Pancreas (tissue), 10 donors: ENCODE measurements around the gene PLA2G4F. TPM values are rescaled to one million over a fixed set of nuclear protein-coding genes. Genes with fewer than 3 reads are reported as not detected.

Experiments
- ATAC-seq, 4 donors: fragments of 200-7000 bp; cut with Tn5 transposase; one replicate each; pipeline versions ENCODE4 v1.8.0 to v1.9.1; 2020; ENCODE audit warnings: mild to moderate bottlenecking in 4 of 4, moderate library complexity in 4 of 4
- DNase-seq, 6 donors: peaks; one replicate each; pipeline ENCODE4 v3.0.0-alpha.2; 2020
- FAIRE-seq: peaks from 2 replicates; lab custom pipeline; 2012; peaks lifted over from hg19 to GRCh38; lab: Jason Lieb, UNC
- H3K27ac ChIP-seq, 4 donors: fragments of 200-600 bp; sonication (generic); 1 replicate in 3 of 4; 2 replicates in 1 of 4; pipeline versions ENCODE4 v1.5.0 to v1.8.0; 2020
- H3K27me3 ChIP-seq, 4 donors: fragments of 200-600 bp; one replicate each; pipeline ENCODE4 v1.8.0; 2021
- H3K36me3 ChIP-seq, 3 donors: fragments of 200-600 bp; sonication (generic) in 1 of 3; one replicate each; pipeline versions ENCODE4 v1.5.0 to v1.8.0; 2020 to 2021
- H3K4me1 ChIP-seq, 3 donors: fragments of 200-600 bp; one replicate each; pipeline ENCODE4 v1.8.0; 2021
- H3K4me3 ChIP-seq, 4 donors: fragments of 200-600 bp; sonication (generic) in 2 of 4; one replicate each; pipeline versions ENCODE4 v1.5.0 to v1.8.0; 2020 to 2021
- H3K9me3 ChIP-seq, 4 donors: fragments of 200-600 bp; one replicate each; pipeline ENCODE4 v1.8.0; 2021
- CTCF ChIP-seq, 4 donors: fragments of 200-600 bp; sonication (generic) in 3 of 4; IDR thresholded peaks; one replicate each; pipeline versions ENCODE4 v1.5.0 to v1.8.0; 2021; ENCODE audit warnings: antibody characterized with exemption in 4 of 4
- WGBS, 2 donors: extraction: QIAGEN DNeasy Blood & Tissue Kit; methylation state at CpG; one replicate each; pipeline ENCODE4 v1.1.7; 2013; 5-methylcytosine and 5-hydroxymethylcytosine counted together
- intact Hi-C, 3 donors: fragments of 100-400 bp; cut with DNase I; formaldehyde crosslinking; loops; one replicate each; pipeline versions ENCODE4 v1.11.1 to v1.14.2; 2022
- polyA plus RNA-seq, 2 donors: library from polyadenylated mRNA; stranded (reverse); fragments of 200-250 nt; gene quantifications; one replicate each; pipeline ENCODE4 v1.2.3, GENCODE V29; 2013
- total RNA-seq, 6 donors: library from RNA; stranded (reverse); fragmentation: NEBNext Ultra II Directional in 4 of 6; extraction: Animal tissue kit (Norgen Biotek cat#: 25700) in 4 of 6; gene quantifications; one replicate each; pipeline versions ENCODE4 v1.2.1 to v1.2.4, GENCODE V29; 2021 to 2023
- donor health status: healthy with polysubstance abuse.
- donor health status: DM: no; HTN: no; CAD: no; lungs with moderate emphysema.
- donor health status: DM: no; HTN: no; CAD: no.
- donor health status: control.
- donor health status: control.
- donor health status: Bipolar disorder and iron deficiency.
- donor health status: DM: yes; HTN: yes; CAD: no.
- donor health status: DM: no; HTN: no; CAD: no.
- donor health status: DM: no; HTN: no; CAD: no.
- donor health status: DM: yes; HTN: yes; CAD: no.

The PLA2G4F gene
- total and polyA plus RNA-seq, 8 donors, result 0.08 to 1.1 (median 0.29) TPM

GRCh38 chr15:42151736-42152135 is 4.7 kb downstream of the PLA2G4F start:
- Histone ChIP-seq H3K27me3 (no peaks in the 10 kb centered on the region), H3K4me1 (peaks cover 3 to 10% (median 10%) of the 10 kb centered on the region in 3 donors), H3K27ac (no peak overlapping the region), H3K9me3 (no peaks in the 10 kb centered on the region), H3K4me3 (no peak overlapping the region), H3K36me3 (no peaks in the 10 kb centered on the region)
- no peak for TF ChIP-seq CTCF (IDR thresholded peaks at IDR 0.05)
- WGBS, 2 donors, result 56 to 59% methylated on average over 4 of the region's 4 CpGs
- intact Hi-C loops, result no loop called here
- FAIRE-seq (no peak), ATAC-seq (no peak), DNase-seq (no peak)

- Histone ChIP-seq H3K27me3 (no peaks in the 10 kb centered on the region), H3K9me3 (no peaks in the 10 kb centered on the region), H3K27ac (no peak overlapping the region), H3K4me1 (peaks cover 1 to 6% (median 4%) of the 10 kb centered on the region in 3 donors), H3K36me3 (no peaks in the 10 kb centered on the region), H3K4me3 (no peak overlapping the region)
- TF ChIP-seq CTCF (IDR thresholded peaks at IDR 0.05), result no peak
- ATAC-seq (no peak), FAIRE-seq (no peak), DNase-seq (no peak)
- 79 to 84% methylated on average over 10 of the region's 10 CpGs for WGBS, 2 donors
- intact Hi-C loops, result no loop called here
Measured at GRCh38 chr15:42151141-42151561, 5.3 kb downstream of the PLA2G4F start.

GRCh38 chr15:42150219-42150970 is 6.0 kb downstream of the PLA2G4F start:
- Histone ChIP-seq H3K36me3 (no peaks in the 10 kb centered on the region), H3K4me3 (no peak overlapping the region), H3K27ac (no peak overlapping the region), H3K4me1 (no peaks in the 10 kb centered on the region), H3K9me3 (no peaks in the 10 kb centered on the region), H3K27me3 (no peaks in the 10 kb centered on the region)
- 84 to 90% methylated on average over 17 of the region's 17 CpGs for WGBS, 2 donors
- TF ChIP-seq CTCF (IDR thresholded peaks at IDR 0.05), result no peak
- intact Hi-C loops, result no loop called here
- FAIRE-seq (no peak), ATAC-seq (no peak), DNase-seq (no peak)

GRCh38 chr15:42149493-42150218 is 6.8 kb downstream of the PLA2G4F start:
- no peak for FAIRE-seq
- Histone ChIP-seq H3K4me1 (no peaks in the 10 kb centered on the region), H3K27ac (no peak overlapping the region), H3K36me3 (no peaks in the 10 kb centered on the region), H3K4me3 (no peak overlapping the region), H3K9me3 (no peaks in the 10 kb centered on the region), H3K27me3 (no peaks in the 10 kb centered on the region)
- DNase-seq, result no peak
- 84 to 91% methylated on average over 14 of the region's 14 CpGs for WGBS, 2 donors
- no peak for ATAC-seq
- TF ChIP-seq CTCF (IDR thresholded peaks at IDR 0.05), result no peak
- intact Hi-C loops, result no loop called here
